H1 (cell line): ENCODE data around the gene GPC1. TPM values are rescaled to one million over a fixed set of nuclear protein-coding genes. Genes with fewer than 3 reads are reported as not detected.

Experiments used
- CTCF ChIA-PET: fragments of 300-600 bp; sonication (Branson Sonifier 250); formaldehyde crosslinking; loops from one replicate; lab custom pipeline; 2021; ENCODE audit not compliant: partially characterized antibody; lab: Charles Lee
- POLR2A ChIA-PET: fragments of 300-600 bp; sonication (Branson Sonifier 250); formaldehyde crosslinking; loops from one replicate; lab custom pipeline; 2021; ENCODE audit warnings: inconsistent platforms; ENCODE audit not compliant: partially characterized antibody; lab: Charles Lee
- DNase-seq, 2 experiments: peaks; one replicate each; pipeline versions ENCODE4 v3.0.0 to v3.0.0-alpha.2; 2010 to 2022; ENCODE audit warnings: low spot score in 2 of 2, low read depth in 1 of 2, mixed read lengths in 1 of 2
- FAIRE-seq: peaks from 2 replicates; lab custom pipeline; 2011; peaks lifted over from hg19 to GRCh38; lab: Jason Lieb, UNC
- H2AFZ ChIP-seq: 2 replicates; pipeline ENCODE4 v1.8.1; 2012; ENCODE audit warnings: low read length, inconsistent platforms
- H2AK5ac ChIP-seq: 2 replicates; pipeline ENCODE4 v1.6.1; 2013; ENCODE audit warnings: low read depth, low read length
- H2BK120ac ChIP-seq: replicated peaks from 2 replicates; pipeline ENCODE3; 2013; ENCODE audit warnings: low read depth, low read length, inconsistent platforms
- H2BK12ac ChIP-seq: 2 replicates; pipeline ENCODE4 v1.6.1; 2013; ENCODE audit warnings: low read depth, low read length
- H2BK15ac ChIP-seq: 2 replicates; pipeline ENCODE4 v1.6.1; 2013; ENCODE audit warnings: low read length
- H2BK20ac ChIP-seq: 2 replicates; pipeline ENCODE4 v1.6.1; 2013; ENCODE audit warnings: low read length
- H2BK5ac ChIP-seq: 2 replicates; pipeline ENCODE4 v1.6.1; 2013; ENCODE audit warnings: low read depth, low read length
- H3K14ac ChIP-seq: 2 replicates; pipeline ENCODE4 v1.6.1; 2013; ENCODE audit warnings: inconsistent platforms; ENCODE audit not compliant: insufficient read length
- H3K18ac ChIP-seq: 2 replicates; pipeline ENCODE4 v1.6.1; 2013; ENCODE audit warnings: low read length; ENCODE audit errors: extremely low read depth
- H3K23ac ChIP-seq: 2 replicates; pipeline ENCODE4 v1.6.1; 2013; ENCODE audit warnings: inconsistent platforms; ENCODE audit not compliant: insufficient read length
- H3K23me2 ChIP-seq: 2 replicates; pipeline ENCODE4 v1.6.1; 2013; ENCODE audit warnings: low read depth, low read length
- H3K27ac ChIP-seq: 2 replicates; pipeline ENCODE4 v1.6.1; 2011; ENCODE audit warnings: low read depth, low read length, inconsistent platforms
- H3K27me3 ChIP-seq, 4 experiments: replicated peaks in 1 of 4; 1 replicate in 1 of 4; 2 replicates in 3 of 4; pipeline versions ENCODE4 v1.6.1 to v1.8.1; 2011 to 2013; ENCODE audit warnings: low read length in 3 of 4, mild to moderate bottlenecking in 3 of 4, inconsistent platforms in 2 of 4, mixed read lengths in 2 of 4, moderate library complexity in 1 of 4; ENCODE audit not compliant: control insufficient read depth in 3 of 4, insufficient read depth in 3 of 4; ENCODE audit errors: extremely low read depth in 1 of 4
- H3K36me3 ChIP-seq, 4 experiments: 2 replicates each; pipeline versions ENCODE4 v1.6.1 to v1.8.1; 2011 to 2013; ENCODE audit warnings: mild to moderate bottlenecking in 4 of 4, low read length in 3 of 4, moderate library complexity in 2 of 4, control low read depth in 1 of 4, inconsistent platforms in 1 of 4; ENCODE audit not compliant: insufficient read depth in 4 of 4, control insufficient read depth in 2 of 4
- H3K4ac ChIP-seq: replicated peaks from 2 replicates; pipeline ENCODE3; 2013; ENCODE audit warnings: low read length, low read depth, mixed read lengths, inconsistent platforms; ENCODE audit not compliant: insufficient read length
- H3K4me1 ChIP-seq, 4 experiments: replicated peaks in 1 of 4; 1 replicate in 1 of 4; 2 replicates in 3 of 4; pipeline versions ENCODE4 v1.6.1 to v1.8.1; 2011 to 2013; ENCODE audit warnings: low read length in 3 of 4, inconsistent platforms in 2 of 4, mixed read lengths in 1 of 4; ENCODE audit not compliant: insufficient read depth in 4 of 4, control insufficient read depth in 3 of 4
- H3K4me2 ChIP-seq, 2 experiments: 2 replicates each; pipeline versions ENCODE4 v1.6.1 to v1.8.1; 2011 to 2013; ENCODE audit warnings: low read depth in 2 of 2, low read length in 2 of 2, control low read depth in 1 of 2, inconsistent platforms in 1 of 2, mild to moderate bottlenecking in 1 of 2; ENCODE audit not compliant: insufficient read depth in 1 of 2
- H3K4me3 ChIP-seq, 4 experiments: fragments of 200-600, 300-600 bp in 1 of 4; sonication (generic), shearing (Covaris generic), sonication (Bioruptor Twin) in 1 of 4; 2 replicates each; pipeline versions ENCODE4 v1.5.1 to v1.8.1; 2011 to 2016; ENCODE audit warnings: low read length in 4 of 4, low read depth in 3 of 4, control low read depth in 2 of 4, inconsistent platforms in 2 of 4, mild to moderate bottlenecking in 2 of 4, mixed read lengths in 1 of 4, moderate library complexity in 1 of 4; ENCODE audit not compliant: insufficient read depth in 2 of 4; ENCODE audit errors: extremely low read depth in 1 of 4
- H3K56ac ChIP-seq: replicated peaks from 2 replicates; pipeline ENCODE3; 2013; ENCODE audit warnings: low read depth, mild to moderate bottlenecking, mixed read lengths, low read length, inconsistent platforms; ENCODE audit not compliant: insufficient read length
- H3K79me1 ChIP-seq: 2 replicates; pipeline ENCODE4 v1.6.1; 2013; ENCODE audit warnings: low read depth, low read length, control low read depth
- H3K79me2 ChIP-seq, 2 experiments: 2 replicates each; pipeline versions ENCODE4 v1.6.1 to v1.8.1; 2012 to 2013; ENCODE audit warnings: low read length in 2 of 2, mild to moderate bottlenecking in 2 of 2, inconsistent platforms in 1 of 2; ENCODE audit not compliant: insufficient read depth in 2 of 2, control insufficient read depth in 1 of 2
- H3K9ac ChIP-seq, 4 experiments: replicated peaks in 1 of 4; 1 replicate in 1 of 4; 2 replicates in 3 of 4; pipeline versions ENCODE4 v1.6.1 to v1.8.1; 2011 to 2013; ENCODE audit warnings: low read depth in 3 of 4, low read length in 3 of 4, control low read depth in 2 of 4, mild to moderate bottlenecking in 2 of 4, moderate library complexity in 2 of 4, inconsistent platforms in 1 of 4; ENCODE audit errors: extremely low read depth in 1 of 4
- H3K9me3 ChIP-seq, 2 experiments: 2 replicates each; pipeline versions ENCODE4 v1.6.1 to v1.8.1; 2012 to 2013; ENCODE audit warnings: mild to moderate bottlenecking in 2 of 2, moderate library complexity in 2 of 2, control low read depth in 1 of 2, inconsistent platforms in 1 of 2, low read depth in 1 of 2, low read length in 1 of 2, mixed read lengths in 1 of 2; ENCODE audit not compliant: insufficient read depth in 2 of 2
- H4K20me1 ChIP-seq, 2 experiments: replicated peaks in 1 of 2; 2 replicates each; pipeline versions ENCODE3 to v1.8.1; 2011 to 2013; ENCODE audit warnings: inconsistent platforms in 2 of 2, low read length in 2 of 2, mild to moderate bottlenecking in 1 of 2; ENCODE audit not compliant: insufficient read depth in 2 of 2, control insufficient read depth in 1 of 2
- H4K5ac ChIP-seq: 2 replicates; pipeline ENCODE4 v1.6.1; 2013; ENCODE audit warnings: low read length, low read depth, mixed read lengths, inconsistent platforms; ENCODE audit not compliant: insufficient read length
- H4K8ac ChIP-seq: 2 replicates; pipeline ENCODE4 v1.8.0; 2013; ENCODE audit warnings: mild to moderate bottlenecking, moderate library complexity, low read length, inconsistent platforms; ENCODE audit not compliant: insufficient read depth; ENCODE audit errors: extremely low read depth
- H4K91ac ChIP-seq: replicated peaks from 2 replicates; pipeline ENCODE3; 2013; ENCODE audit warnings: low read length, mixed read lengths, inconsistent platforms; ENCODE audit not compliant: insufficient read length
- CBX8 ChIP-seq: fragments of 300-800, 300-1000 bp; sonication (generic); IDR thresholded peaks from 2 replicates; pipeline ENCODE4 v1.7.1; 2016; ENCODE audit warnings: low read depth, low read length, borderline replicate concordance
- FOSL1 ChIP-seq: IDR thresholded peaks from 2 replicates; pipeline ENCODE4 v1.6.1; 2011; ENCODE audit warnings: mild to moderate bottlenecking, low read depth, low read length, moderate library complexity; ENCODE audit not compliant: insufficient read depth
- NANOG ChIP-seq: IDR thresholded peaks from 2 replicates; pipeline ENCODE4 v1.6.1; 2011; ENCODE audit warnings: low read length, low read depth, mild to moderate bottlenecking, inconsistent platforms; ENCODE audit not compliant: insufficient read depth, poor library complexity, severe bottlenecking
- RNF2 ChIP-seq: fragments of 200-900, 300-1000 bp; sonication (generic); IDR thresholded peaks from 2 replicates; pipeline ENCODE4 v1.7.1; 2016; ENCODE audit warnings: borderline replicate concordance, low read depth, mild to moderate bottlenecking, antibody characterized with exemption, low read length; ENCODE audit not compliant: poor library complexity, severe bottlenecking; ENCODE audit errors: missing control alignments
- TAF7 ChIP-seq: optimal IDR thresholded peaks from 2 replicates; pipeline ENCODE3; 2011; ENCODE audit warnings: low read depth, mild to moderate bottlenecking, inconsistent platforms, low read length, moderate library complexity, borderline replicate concordance
- whole genome bisulfite sequencing, 2 experiments: shearing (Covaris generic) in 1 of 2; methylation state at CpG; one replicate each; pipeline versions ENCODE4 v1.1.6 to v1.1.7; 2013 to 2015; ENCODE audit warnings: low lambda C conversion rate in 2 of 2, mixed read lengths in 2 of 2, inconsistent platforms in 1 of 2, low coverage in 1 of 2, missing lambda C conversion rate in 1 of 2; ENCODE audit not compliant: insufficient replicate concordance in 2 of 2, insufficient coverage in 1 of 2, insufficient read length in 1 of 2; ENCODE audit errors: extremely low coverage in 1 of 2, missing lambda C conversion rate in 1 of 2; 5-methylcytosine and 5-hydroxymethylcytosine counted together
- polyA plus RNA-seq, 7 experiments: library from polyadenylated mRNA; depleted of rRNA in 3 of 7; stranded (reverse) in 5 of 7; unstranded in 2 of 7; fragments of >200 nt in 5 of 7; fragments of 200-250 nt in 2 of 7; gene quantifications; 1 replicate in 5 of 7; 2 replicates in 1 of 7; 4 replicates in 1 of 7; pipeline versions ENCODE4 v1.2.1 to v1.2.3, GENCODE V29; 2011 to 2013; ENCODE audit warnings: missing spikeins in 2 of 7, mixed read lengths in 2 of 7
- total RNA-seq: library from RNA; stranded (reverse); fragmentation: NEBNext Ultra II Directional; extraction: Animal tissue kit (Norgen Biotek cat#: 25700); gene quantifications from 2 replicates; pipeline ENCODE4 v1.2.1, GENCODE V29; 2021

Gene GPC1
- total and polyA plus RNA-seq, 2 of the 8 experiments (the other 6 are each of a cell fraction or from before 2014, with no cell fraction given) = 21.9 to 28.3 TPM

GRCh38 chr2:240423788-240424191, 11.7 kb upstream of the GPC1 start:
- FAIRE-seq = no peak

More at GRCh38 chr2:240423788-240424191, 11.7 kb upstream of the GPC1 start:
- no peak overlapping the region for H3K56ac ChIP-seq
- H2AFZ ChIP-seq = no peak overlapping the region
- H3K9ac ChIP-seq = no peak overlapping the region
- no peak overlapping the region for H4K8ac ChIP-seq
- no peak overlapping the region for H2BK20ac ChIP-seq
- CTCF ChIA-PET = interaction anchor here (1.9 kb wide), 1 partner anchor 12 kb away, joined by 4 read pairs; no protein-coding TSS in a partner anchor
- no peak overlapping the region for H2BK120ac ChIP-seq
- H3K4me2 ChIP-seq = no peak overlapping the region
- no peak overlapping the region for H2BK5ac ChIP-seq
- DNase-seq = no peak
- POLR2A ChIA-PET = no interaction called here
- no peaks in the 10 kb centered on the region for H3K36me3 ChIP-seq
- H3K27me3 ChIP-seq = 0 out of 7 replicates have a peak, but pooled peaks cover 0 to 8% (median under 1%) of the 10 kb centered on the region in 4 experiments
- H3K4ac ChIP-seq = no peak overlapping the region
- H3K18ac ChIP-seq = no peak overlapping the region
- H3K4me1 ChIP-seq = no peaks in the 10 kb centered on the region
- no peaks in the 10 kb centered on the region for H3K79me1 ChIP-seq
- H3K4me3 ChIP-seq = no peak overlapping the region
- no peak overlapping the region for H3K14ac ChIP-seq
- H4K20me1 ChIP-seq = no peaks in the 10 kb centered on the region
- 86% methylated on average over 17 of the region's 17 CpGs; no CpG with 5 or more reads in 1 of the 2 experiments for WGBS, 2 experiments
- no peak overlapping the region for H4K5ac ChIP-seq
- H2BK15ac ChIP-seq = no peak overlapping the region
- H4K91ac ChIP-seq = no peak overlapping the region
- H3K9me3 ChIP-seq = peaks cover 31 to 50% of the 10 kb centered on the region in 2 experiments
- H3K23me2 ChIP-seq = no peaks in the 10 kb centered on the region
- H3K79me2 ChIP-seq = no peaks in the 10 kb centered on the region
- no peak overlapping the region for H3K23ac ChIP-seq
- no peak overlapping the region for H2BK12ac ChIP-seq
- H3K27ac ChIP-seq = no peak overlapping the region
- H2AK5ac ChIP-seq = no peak overlapping the region
- no peak for TF ChIP-seq RNF2
- TF ChIP-seq NANOG = no peak
- TF ChIP-seq TAF7 = no peak
- no peak for TF ChIP-seq CBX8
- no peak for TF ChIP-seq FOSL1
